Mucosa of gallbladder (tissue), 1 donor: ENCODE data around the gene OPALIN. TPM values are rescaled to one million over a fixed set of nuclear protein-coding genes. Genes with fewer than 3 reads are reported as not detected.

Experiments
- DNase-seq: peaks from one replicate; pipeline ENCODE4 v3.0.0-alpha.2; 2020; ENCODE audit warnings: low spot score
- total RNA-seq: library from RNA; stranded (reverse); gene quantifications from one replicate; pipeline ENCODE4 v1.2.1, GENCODE V29; 2021
- donor health status: DM: no; HTN: no; CAD: no.

The OPALIN gene
- total RNA-seq: not detected

- no peak for DNase-seq
These were observed at the start of gene OPALIN for GRCh38 chr10:96358851-96359540. TSS of gene OPALIN (minus strand) at chr10:96359002. CDS start at chr10:96358896, 106 bp downstream.

GRCh38 chr10:96408201-96408600 is 49.4 kb upstream of the OPALIN start:
- DNase-seq: no peak

- DNase-seq: no peak
These were observed 48.8 kb upstream of the OPALIN start for GRCh38 chr10:96407560-96408069.

GRCh38 chr10:96406091-96406490 is 47.3 kb upstream of the OPALIN start:
- no peak for DNase-seq

- DNase-seq: no peak
These were observed 43.9 kb upstream of the OPALIN start for GRCh38 chr10:96402417-96403305.

GRCh38 chr10:96401036-96401435 is 42.2 kb upstream of the OPALIN start:
- DNase-seq: no peak

GRCh38 chr10:96400465-96400864 is 41.7 kb upstream of the OPALIN start:
- no peak for DNase-seq

- no peak for DNase-seq
These were observed 39.1 kb upstream of the OPALIN start for GRCh38 chr10:96397902-96398301.

- peak; percentile 67 for DNase-seq
These were observed 37.4 kb upstream of the OPALIN start for GRCh38 chr10:96395931-96396877.

- DNase-seq: peak; percentile 75
These were observed 31.7 kb upstream of the OPALIN start for GRCh38 chr10:96390460-96390864.

- no peak for DNase-seq
These were observed 31.0 kb upstream of the OPALIN start for GRCh38 chr10:96389785-96390184.

- no peak for DNase-seq
These were observed 28.8 kb upstream of the OPALIN start for GRCh38 chr10:96387601-96388000.

GRCh38 chr10:96387161-96387560 is 28.4 kb upstream of the OPALIN start:
- no peak for DNase-seq

GRCh38 chr10:96384506-96384905 is 25.7 kb upstream of the OPALIN start:
- DNase-seq: no peak

GRCh38 chr10:96380821-96381220 is 22.0 kb upstream of the OPALIN start:
- DNase-seq: no peak

GRCh38 chr10:96379758-96380157 is 21.0 kb upstream of the OPALIN start:
- no peak for DNase-seq

GRCh38 chr10:96378741-96379140 is 19.9 kb upstream of the OPALIN start:
- no peak for DNase-seq

- peak; percentile 38 for DNase-seq
These were observed 19.1 kb upstream of the OPALIN start for GRCh38 chr10:96377816-96378294.

GRCh38 chr10:96376483-96376882 is 17.7 kb upstream of the OPALIN start:
- DNase-seq: no peak

GRCh38 chr10:96374985-96375830 is 16.4 kb upstream of the OPALIN start:
- peak; percentile 89 for DNase-seq

GRCh38 chr10:96374639-96374984 is 15.8 kb upstream of the OPALIN start:
- no peak for DNase-seq
